ENCODE results near the gene TLR2. TPM values are rescaled to one million over a fixed set of nuclear protein-coding genes. Genes with fewer than 3 reads are reported as not detected.

TLR2 gene
- total RNA-seq, 1 experiment from 2014 or later = 1.7 TPM

DNA sequence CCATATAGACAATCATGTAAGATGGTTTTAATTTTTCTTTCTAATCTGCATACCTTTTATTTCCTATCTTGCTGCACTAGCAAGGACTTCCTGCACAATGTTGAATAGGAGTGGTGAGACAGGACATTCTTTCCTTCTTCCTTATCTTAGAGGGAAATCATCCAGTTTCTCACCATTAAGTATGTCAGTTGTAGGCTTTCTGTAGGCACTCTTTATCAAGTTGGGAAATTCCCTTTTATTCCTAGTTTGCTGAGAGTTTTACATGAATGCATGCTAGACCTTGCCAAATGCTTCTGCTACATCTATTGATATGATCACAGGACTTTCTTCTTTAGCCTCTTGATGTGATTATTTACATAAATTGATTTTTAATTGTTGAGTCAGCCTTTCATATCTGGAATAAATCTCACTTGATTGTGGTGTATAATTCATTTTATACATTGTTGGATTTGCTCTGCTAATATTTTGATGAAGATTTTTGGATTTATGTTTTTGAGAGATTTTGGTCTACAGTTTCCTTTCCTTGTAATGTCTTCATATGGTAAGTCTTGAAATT is 51.9 kb downstream of the TLR2 start (continued):
- TF ChIP-seq, protein P1, sequence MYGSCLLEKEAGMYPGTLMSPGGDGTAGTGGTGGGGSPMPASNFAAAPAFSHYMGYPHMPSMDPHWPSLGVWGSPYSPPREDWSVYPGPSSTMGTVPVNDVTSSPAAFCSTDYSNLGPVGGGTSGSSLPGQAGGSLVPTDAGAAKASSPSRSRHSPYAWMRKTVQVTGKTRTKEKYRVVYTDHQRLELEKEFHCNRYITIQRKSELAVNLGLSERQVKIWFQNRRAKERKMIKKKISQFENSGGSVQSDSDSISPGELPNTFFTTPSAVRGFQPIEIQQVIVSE (CRISPR knock-in tag; IDR thresholded peaks at IDR 0.05; ENCODE audit: borderline replicate concordance) = no peak
- TF ChIP-seq, protein P2, sequence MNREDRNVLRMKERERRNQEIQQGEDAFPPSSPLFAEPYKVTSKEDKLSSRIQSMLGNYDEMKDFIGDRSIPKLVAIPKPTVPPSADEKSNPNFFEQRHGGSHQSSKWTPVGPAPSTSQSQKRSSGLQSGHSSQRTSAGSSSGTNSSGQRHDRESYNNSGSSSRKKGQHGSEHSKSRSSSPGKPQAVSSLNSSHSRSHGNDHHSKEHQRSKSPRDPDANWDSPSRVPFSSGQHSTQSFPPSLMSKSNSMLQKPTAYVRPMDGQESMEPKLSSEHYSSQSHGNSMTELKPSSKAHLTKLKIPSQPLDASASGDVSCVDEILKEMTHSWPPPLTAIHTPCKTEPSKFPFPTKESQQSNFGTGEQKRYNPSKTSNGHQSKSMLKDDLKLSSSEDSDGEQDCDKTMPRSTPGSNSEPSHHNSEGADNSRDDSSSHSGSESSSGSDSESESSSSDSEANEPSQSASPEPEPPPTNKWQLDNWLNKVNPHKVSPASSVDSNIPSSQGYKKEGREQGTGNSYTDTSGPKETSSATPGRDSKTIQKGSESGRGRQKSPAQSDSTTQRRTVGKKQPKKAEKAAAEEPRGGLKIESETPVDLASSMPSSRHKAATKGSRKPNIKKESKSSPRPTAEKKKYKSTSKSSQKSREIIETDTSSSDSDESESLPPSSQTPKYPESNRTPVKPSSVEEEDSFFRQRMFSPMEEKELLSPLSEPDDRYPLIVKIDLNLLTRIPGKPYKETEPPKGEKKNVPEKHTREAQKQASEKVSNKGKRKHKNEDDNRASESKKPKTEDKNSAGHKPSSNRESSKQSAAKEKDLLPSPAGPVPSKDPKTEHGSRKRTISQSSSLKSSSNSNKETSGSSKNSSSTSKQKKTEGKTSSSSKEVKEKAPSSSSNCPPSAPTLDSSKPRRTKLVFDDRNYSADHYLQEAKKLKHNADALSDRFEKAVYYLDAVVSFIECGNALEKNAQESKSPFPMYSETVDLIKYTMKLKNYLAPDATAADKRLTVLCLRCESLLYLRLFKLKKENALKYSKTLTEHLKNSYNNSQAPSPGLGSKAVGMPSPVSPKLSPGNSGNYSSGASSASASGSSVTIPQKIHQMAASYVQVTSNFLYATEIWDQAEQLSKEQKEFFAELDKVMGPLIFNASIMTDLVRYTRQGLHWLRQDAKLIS (CRISPR knock-in tag; IDR thresholded peaks at IDR 0.05; ENCODE audit: borderline replicate concordance) = no peak

GRCh38 chr4:153741541-153741940 is 57.5 kb downstream of the TLR2 start:
- CTCF ChIA-PET = interaction anchor here (1.1 to 1.8 kb wide), 2 partner anchors 8 to 10 kb away, joined by 3 to 6 read pairs; no protein-coding TSS in a partner anchor
- POLR2A ChIA-PET = no interaction called here
- H3K4me3 Mint-ChIP-seq = no peak overlapping the region

GRCh38 chr4:153745651-153746050 is 61.6 kb downstream of the TLR2 start:
- ChIA-PET POLR2A (no interaction called here), CTCF (no interaction called here)
- ATAC-seq = no peak
- no peak for TF ChIP-seq OVOL2 (CRISPR knock-in tag; IDR thresholded peaks at IDR 0.05; ENCODE audit: borderline replicate concordance)
- TF ChIP-seq, protein P3, sequence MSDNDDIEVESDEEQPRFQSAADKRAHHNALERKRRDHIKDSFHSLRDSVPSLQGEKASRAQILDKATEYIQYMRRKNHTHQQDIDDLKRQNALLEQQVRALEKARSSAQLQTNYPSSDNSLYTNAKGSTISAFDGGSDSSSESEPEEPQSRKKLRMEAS (CRISPR knock-in tag; IDR thresholded peaks at IDR 0.05) = no peak
- no peak for DNase-seq (ENCODE audit: low spot score)
- Mint-ChIP-seq H3K27ac (no peak overlapping the region), H3K9me3 (peaks cover 9% of the 10 kb centered on the region), H3K36me3 (peaks cover 16% of the 10 kb centered on the region), H3K4me3 (no peak overlapping the region), H3K27me3 (ENCODE audit: low read depth) (no peaks in the 10 kb centered on the region), H3K4me1 (no peaks in the 10 kb centered on the region)

More at GRCh38 chr4:153741541-153741940, 57.5 kb downstream of the TLR2 start:
- H3K4me1 Mint-ChIP-seq = no peaks in the 10 kb centered on the region
- ATAC-seq = no peak
- TF ChIP-seq CREB1 (CRISPR knock-in tag; IDR thresholded peaks at IDR 0.05) (no peak), ESRRA (CRISPR knock-in tag; IDR thresholded peaks at IDR 0.05; ENCODE audit: borderline replicate concordance) (no peak)
- peaks cover 18% of the 10 kb centered on the region for H3K36me3 Mint-ChIP-seq
- peaks cover 12% of the 10 kb centered on the region for H3K9me3 Mint-ChIP-seq
- no peak for DNase-seq (ENCODE audit: low spot score)
- no peaks in the 10 kb centered on the region for H3K27me3 Mint-ChIP-seq (ENCODE audit: low read depth)
- H3K27ac Mint-ChIP-seq = no peak overlapping the region

DNA sequence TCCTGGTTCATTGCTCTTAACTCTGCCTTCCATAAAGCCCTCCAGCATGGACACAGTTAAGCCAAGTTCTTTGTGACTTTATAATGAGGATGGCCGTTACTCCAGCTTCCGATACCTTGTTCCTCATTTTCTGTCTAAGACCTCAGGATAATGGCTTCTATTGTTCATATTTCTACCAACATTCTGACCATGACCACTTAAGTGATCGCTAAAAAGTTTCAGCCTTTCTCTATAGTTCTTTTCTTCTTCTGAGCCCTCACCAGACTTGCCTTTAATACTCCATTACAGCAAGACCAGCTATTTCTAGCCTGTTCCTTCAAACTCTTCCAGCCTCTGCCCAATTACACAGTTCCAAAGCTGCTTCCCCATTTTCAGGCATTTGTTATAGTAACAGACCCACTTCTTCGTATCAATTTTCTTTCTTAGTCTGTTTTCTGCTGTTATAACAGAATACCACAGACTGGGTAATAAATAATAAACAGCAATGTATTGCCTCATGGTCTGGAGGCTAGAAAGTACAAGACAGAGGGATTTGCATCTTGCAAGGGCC is 63.4 kb downstream of the TLR2 start:
- DNase-seq (ENCODE audit: low spot score) (no peak), ATAC-seq (no peak)
- ChIA-PET CTCF (interaction anchor here (1.3 kb wide), 1 partner anchor 113 kb away, joined by 5 read pairs; no protein-coding TSS in a partner anchor), POLR2A (no interaction called here)
- Mint-ChIP-seq H3K4me3 (no peak overlapping the region), H3K9me3 (no peaks in the 10 kb centered on the region), H3K27ac (no peak overlapping the region), H3K27me3 (ENCODE audit: low read depth) (no peaks in the 10 kb centered on the region), H3K36me3 (peaks cover 7% of the 10 kb centered on the region), H3K4me1 (no peaks in the 10 kb centered on the region)
- no peak for TF ChIP-seq SMAD4 (CRISPR knock-in tag; IDR thresholded peaks at IDR 0.05)
- TF ChIP-seq, protein P1 (CRISPR knock-in tag; IDR thresholded peaks at IDR 0.05; ENCODE audit: borderline replicate concordance) = no peak
- TF ChIP-seq JAZF1 (CRISPR knock-in tag; IDR thresholded peaks at IDR 0.05) = no peak
- no peak for TF ChIP-seq TEAD4 (CRISPR knock-in tag; IDR thresholded peaks at IDR 0.05)
- TF ChIP-seq, protein P3 (CRISPR knock-in tag; IDR thresholded peaks at IDR 0.05) = no peak
- TF ChIP-seq, protein P4, sequence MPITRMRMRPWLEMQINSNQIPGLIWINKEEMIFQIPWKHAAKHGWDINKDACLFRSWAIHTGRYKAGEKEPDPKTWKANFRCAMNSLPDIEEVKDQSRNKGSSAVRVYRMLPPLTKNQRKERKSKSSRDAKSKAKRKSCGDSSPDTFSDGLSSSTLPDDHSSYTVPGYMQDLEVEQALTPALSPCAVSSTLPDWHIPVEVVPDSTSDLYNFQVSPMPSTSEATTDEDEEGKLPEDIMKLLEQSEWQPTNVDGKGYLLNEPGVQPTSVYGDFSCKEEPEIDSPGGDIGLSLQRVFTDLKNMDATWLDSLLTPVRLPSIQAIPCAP (CRISPR knock-in tag; IDR thresholded peaks at IDR 0.05) = no peak

All from WTC11 (cell line).